ENCODE data around the gene ILK. TPM values are rescaled to one million over a fixed set of nuclear protein-coding genes. Genes with fewer than 3 reads are reported as not detected.

Gene ILK
- total RNA-seq, 2 donors from 2014 or later = 338 to 588 TPM

- ATAC-seq (ENCODE audit: insufficient number of reproducible peaks, low FRiP score, low read depth) (no peak), DNase-seq (ENCODE audit: low spot score) (no peak)
- no peaks in the 10 kb centered on the region for H3K27me3 ChIP-seq (replicated peaks; ENCODE audit: insufficient read depth)
- peaks cover 12 to 21% of the 10 kb centered on the region in 2 donors for H3K4me1 ChIP-seq (ENCODE audit: control insufficient read depth in 1 of 2, low read depth in 2 of 2)
- no peak overlapping the region for H3K27ac ChIP-seq
- TF ChIP-seq CTCF (IDR thresholded peaks at IDR 0.05) = no peak
- H3K36me3 ChIP-seq = peaks cover 30% of the 10 kb centered on the region
- H3K4me3 ChIP-seq = no peak overlapping the region
- no peaks in the 10 kb centered on the region for H3K9me3 ChIP-seq
These were observed 18.9 kb downstream of the ILK start for GRCh38 chr11:6622261-6623171.

- no peak for TF ChIP-seq CTCF (IDR thresholded peaks at IDR 0.05)
- H3K36me3 ChIP-seq = peaks cover 36% of the 10 kb centered on the region
- DNase-seq (ENCODE audit: low spot score) = no peak
- no peaks in the 10 kb centered on the region for H3K27me3 ChIP-seq (replicated peaks; ENCODE audit: insufficient read depth)
- no peak overlapping the region for H3K4me3 ChIP-seq
- no peak for ATAC-seq (ENCODE audit: insufficient number of reproducible peaks, low FRiP score, low read depth)
- H3K4me1 ChIP-seq (ENCODE audit: control insufficient read depth in 1 of 2, low read depth in 2 of 2) = peaks cover under 1 to 9% of the 10 kb centered on the region in 2 donors
- no peak overlapping the region for H3K27ac ChIP-seq
- no peaks in the 10 kb centered on the region for H3K9me3 ChIP-seq
These were observed 20.1 kb downstream of the ILK start for GRCh38 chr11:6623391-6624363.

- H3K36me3 ChIP-seq = peaks cover 51% of the 10 kb centered on the region
- H3K9me3 ChIP-seq = no peaks in the 10 kb centered on the region
- ATAC-seq (ENCODE audit: insufficient number of reproducible peaks, low FRiP score, low read depth) (no peak), DNase-seq (ENCODE audit: low spot score) (no peak)
- no peaks in the 10 kb centered on the region for H3K27me3 ChIP-seq (replicated peaks; ENCODE audit: insufficient read depth)
- no peaks in the 10 kb centered on the region for H3K4me1 ChIP-seq (ENCODE audit: control insufficient read depth in 1 of 2, low read depth in 2 of 2)
- H3K4me3 ChIP-seq = no peak overlapping the region
- H3K27ac ChIP-seq = no peak overlapping the region
- TF ChIP-seq CTCF (IDR thresholded peaks at IDR 0.05) = no peak
These were observed 21.7 kb downstream of the ILK start for GRCh38 chr11:6625156-6625831.

GRCh38 chr11:6625832-6626420, 22.4 kb downstream of the ILK start:
- Histone ChIP-seq H3K27ac (no peak overlapping the region), H3K4me3 (no peak overlapping the region), H3K27me3 (replicated peaks; ENCODE audit: insufficient read depth) (no peaks in the 10 kb centered on the region), H3K4me1 (ENCODE audit: control insufficient read depth in 1 of 2, low read depth in 2 of 2) (no peaks in the 10 kb centered on the region), H3K9me3 (no peaks in the 10 kb centered on the region), H3K36me3 (peaks cover 55% of the 10 kb centered on the region)
- TF ChIP-seq CTCF (IDR thresholded peaks at IDR 0.05) = no peak
- no peak for DNase-seq (ENCODE audit: low spot score)
- no peak for ATAC-seq (ENCODE audit: insufficient number of reproducible peaks, low FRiP score, low read depth)

All from thoracic aorta (tissue), 2 donors.